C4-2B (cell line): ENCODE results near the gene ANAPC2.

Experiments
- ZFX ChIP-seq: fragments of 450-650 bp; IDR thresholded peaks from 2 replicates; pipeline ENCODE4 v1.6.1; 2017
- TF ChIP-seq, protein P1 (sequence below): fragments of 450-650 bp; conservative IDR thresholded peaks from 2 replicates; pipeline ENCODE4 v1.5.1; 2017; ENCODE audit warnings: mild to moderate bottlenecking

DNA sequence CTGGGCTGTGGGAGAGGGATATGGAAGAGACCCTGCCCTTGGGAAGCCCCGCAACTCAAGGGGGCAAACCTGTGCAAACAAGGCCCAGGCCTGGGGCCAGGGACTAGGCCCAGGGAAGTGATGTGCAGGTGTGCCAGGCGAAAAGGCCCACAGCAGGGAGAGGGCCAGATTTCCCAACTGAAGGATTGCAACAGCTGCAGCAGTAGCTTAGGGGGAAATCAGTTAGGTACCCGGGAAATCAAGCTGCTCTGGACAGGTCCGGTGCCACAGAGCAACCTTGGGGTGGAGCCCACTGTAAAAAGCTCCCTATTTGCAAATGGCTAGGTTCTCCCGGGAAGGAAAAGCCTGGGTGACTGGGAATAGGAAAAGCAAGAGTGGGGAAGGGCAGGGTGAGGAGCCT, 39.0 kb downstream of the ANAPC2 start:
- TF ChIP-seq, protein P1, sequence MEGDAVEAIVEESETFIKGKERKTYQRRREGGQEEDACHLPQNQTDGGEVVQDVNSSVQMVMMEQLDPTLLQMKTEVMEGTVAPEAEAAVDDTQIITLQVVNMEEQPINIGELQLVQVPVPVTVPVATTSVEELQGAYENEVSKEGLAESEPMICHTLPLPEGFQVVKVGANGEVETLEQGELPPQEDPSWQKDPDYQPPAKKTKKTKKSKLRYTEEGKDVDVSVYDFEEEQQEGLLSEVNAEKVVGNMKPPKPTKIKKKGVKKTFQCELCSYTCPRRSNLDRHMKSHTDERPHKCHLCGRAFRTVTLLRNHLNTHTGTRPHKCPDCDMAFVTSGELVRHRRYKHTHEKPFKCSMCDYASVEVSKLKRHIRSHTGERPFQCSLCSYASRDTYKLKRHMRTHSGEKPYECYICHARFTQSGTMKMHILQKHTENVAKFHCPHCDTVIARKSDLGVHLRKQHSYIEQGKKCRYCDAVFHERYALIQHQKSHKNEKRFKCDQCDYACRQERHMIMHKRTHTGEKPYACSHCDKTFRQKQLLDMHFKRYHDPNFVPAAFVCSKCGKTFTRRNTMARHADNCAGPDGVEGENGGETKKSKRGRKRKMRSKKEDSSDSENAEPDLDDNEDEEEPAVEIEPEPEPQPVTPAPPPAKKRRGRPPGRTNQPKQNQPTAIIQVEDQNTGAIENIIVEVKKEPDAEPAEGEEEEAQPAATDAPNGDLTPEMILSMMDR = no peak
- TF ChIP-seq ZFX = no peak
